HG02759 (cell line): ENCODE measurements around the gene EEF1AKMT1.
"Not testable (repeated sequence)": the region's sequence is repeated elsewhere in the genome, so short reads cannot be mapped to it uniquely, and the experiment has no call there.

ENCODE experiments used
- ATAC-seq: cut with Tn5 transposase; IDR thresholded peaks from one replicate; pipeline ENCODE4 v1.9.1; 2021; ENCODE audit warnings: mild to moderate bottlenecking, moderate library complexity; ENCODE audit not compliant: unreplicated experiment

Gene EEF1AKMT1

GRCh38 chr13:20702530-20702914 lies 71.2 kb downstream of the EEF1AKMT1 start:
- ATAC-seq, result no peak

GRCh38 chr13:20701461-20701860 lies 72.3 kb downstream of the EEF1AKMT1 start:
- no peak for ATAC-seq

- ATAC-seq, result no peak
Observed at GRCh38 chr13:20700288-20700687, 73.5 kb downstream of the EEF1AKMT1 start.

GRCh38 chr13:20699715-20700114 lies 74.0 kb downstream of the EEF1AKMT1 start:
- no peak for ATAC-seq

- no peak for ATAC-seq
Observed at GRCh38 chr13:20696073-20696472, 77.7 kb downstream of the EEF1AKMT1 start.

GRCh38 chr13:20691616-20692015 lies 82.1 kb downstream of the EEF1AKMT1 start:
- ATAC-seq, result no peak

- ATAC-seq, result no peak
Observed at GRCh38 chr13:20689291-20689690, 84.5 kb downstream of the EEF1AKMT1 start.

GRCh38 chr13:20686863-20687579 lies 86.7 kb downstream of the EEF1AKMT1 start:
- no peak for ATAC-seq

GRCh38 chr13:20686167-20686566 lies 87.6 kb downstream of the EEF1AKMT1 start:
- ATAC-seq, result no peak

- ATAC-seq, result no peak
Observed at GRCh38 chr13:20685092-20685491, 88.7 kb downstream of the EEF1AKMT1 start.

GRCh38 chr13:20684546-20684945 lies 89.2 kb downstream of the EEF1AKMT1 start:
- no peak for ATAC-seq

- no peak for ATAC-seq
Observed at GRCh38 chr13:20684041-20684440, 89.7 kb downstream of the EEF1AKMT1 start.

- ATAC-seq, result no peak
Observed at GRCh38 chr13:20682061-20682460, 91.7 kb downstream of the EEF1AKMT1 start.

- ATAC-seq, result not testable (repeated sequence)
Observed at GRCh38 chr13:20681481-20681880, 92.3 kb downstream of the EEF1AKMT1 start.

GRCh38 chr13:20680416-20681080 lies 93.2 kb downstream of the EEF1AKMT1 start:
- ATAC-seq, result no peak

GRCh38 chr13:20679879-20680278 lies 93.9 kb downstream of the EEF1AKMT1 start:
- no peak for ATAC-seq
